HCT116 (cell line): ENCODE results near the gene GALNT2. TPM values are rescaled to one million over a fixed set of nuclear protein-coding genes. Genes with fewer than 3 reads are reported as not detected.

ENCODE experiments used
- ATAC-seq: fragments of 200-7000 bp; cut with Tn5 transposase; 2 replicates; pipeline ENCODE4 v1.9.1; 2020; ENCODE audit warnings: mild to moderate bottlenecking, moderate library complexity
- BruUV-seq: library from RNA; stranded (reverse); fragments of 400-500 nt; replicated peaks from 2 replicates; lab custom pipeline; 2021; lab: Mats Ljungman, UMichigan
- CTCF ChIA-PET: fragments of 300-600 bp; sonication (Branson Sonifier 250); formaldehyde crosslinking; loops from one replicate; lab custom pipeline; 2021; ENCODE audit warnings: antibody characterized with exemption; lab: Charles Lee
- POLR2A ChIA-PET: fragments of 300-600, 350-600 bp; sonication (Branson Sonifier 250); formaldehyde crosslinking; loops from one replicate; lab custom pipeline; 2021; ENCODE audit warnings: antibody characterized with exemption; lab: Charles Lee
- RAD21 ChIA-PET, 2 experiments: fragments of 300-600 bp; sonication (Branson Sonifier 250); formaldehyde crosslinking; loops; one replicate each; lab custom pipeline; 2023; ENCODE audit warnings: low total read pairs in 2 of 2; ENCODE audit not compliant: uncharacterized antibody in 2 of 2, unreplicated experiment in 2 of 2, low non-redundant PET in 1 of 2; lab: Charles Lee
- DNase-seq: peaks from one replicate; pipeline ENCODE4 v3.0.0-alpha.2; 2010; ENCODE audit warnings: low read depth, low spot score
- H2AFZ ChIP-seq: fragments of 200-600 bp; shearing (Covaris generic), sonication (generic); 2 replicates; pipeline ENCODE4 v1.6.1; 2017; ENCODE audit warnings: low read depth, mixed run types, mixed read lengths, antibody characterized with exemption, low read length; ENCODE audit not compliant: poor library complexity, severe bottlenecking
- H3K27ac ChIP-seq: 2 replicates; pipeline ENCODE4 v1.5.1; 2012; ENCODE audit warnings: low read depth, low read length
- H3K27me3 ChIP-seq: fragments of 200-600 bp; sonication (generic); 2 replicates; pipeline ENCODE4 v1.6.1; 2016; ENCODE audit warnings: mixed run types, low read length, mixed read lengths; ENCODE audit not compliant: insufficient read depth
- H3K36me3 ChIP-seq, 2 experiments: fragments of 200-500 bp in 1 of 2; fragments of 200-600 bp in 1 of 2; sonication (Bioruptor generic) in 1 of 2; sonication (generic) in 1 of 2; 2 replicates each; pipeline versions ENCODE4 v1.5.1 to v1.6.1; 2014 to 2016; ENCODE audit warnings: low read length in 2 of 2, inconsistent platforms in 1 of 2, mixed read lengths in 1 of 2, mixed run types in 1 of 2; ENCODE audit not compliant: insufficient read depth in 2 of 2, control insufficient read depth in 1 of 2
- H3K4me1 ChIP-seq, 2 experiments: fragments of 200-600 bp in 1 of 2; sonication (generic) in 1 of 2; 2 replicates each; pipeline versions ENCODE4 v1.5.1 to v1.6.1; 2012 to 2017; ENCODE audit warnings: low read length in 2 of 2, inconsistent platforms in 1 of 2, mild to moderate bottlenecking in 1 of 2, mixed read lengths in 1 of 2, mixed run types in 1 of 2, moderate library complexity in 1 of 2; ENCODE audit not compliant: insufficient read depth in 2 of 2, control insufficient read depth in 1 of 2
- H3K4me2 ChIP-seq: fragments of 200-600 bp; sonication (generic); 2 replicates; pipeline ENCODE4 v1.6.1; 2017; ENCODE audit warnings: mixed run types, low read length, mixed read lengths
- H3K4me3 ChIP-seq, 2 experiments: fragments of 200-600 bp in 1 of 2; sonication (generic) in 1 of 2; replicated peaks in 1 of 2; 2 replicates each; pipeline ENCODE4 v1.5.1; 2011 to 2016; ENCODE audit warnings: low read length in 2 of 2, control low read depth in 1 of 2, low read depth in 1 of 2, mild to moderate bottlenecking in 1 of 2, mixed read lengths in 1 of 2, mixed run types in 1 of 2
- H3K79me2 ChIP-seq: fragments of 200-600 bp; sonication (generic); 2 replicates; pipeline ENCODE4 v1.6.1; 2017; ENCODE audit warnings: mild to moderate bottlenecking, mixed run types, low read length, moderate library complexity, mixed read lengths; ENCODE audit not compliant: insufficient read depth
- H3K9ac ChIP-seq: fragments of 200-600 bp; sonication (generic); 2 replicates; pipeline ENCODE4 v1.6.1; 2016; ENCODE audit warnings: low read length, mixed read lengths
- H3K9me2 ChIP-seq: fragments of 200-600 bp; sonication (generic), shearing (Covaris generic); 2 replicates; pipeline ENCODE4 v1.6.1; 2017; ENCODE audit warnings: mixed run types, mild to moderate bottlenecking, moderate library complexity; ENCODE audit not compliant: insufficient read depth
- H3K9me3 ChIP-seq, 2 experiments: fragments of 200-500 bp in 1 of 2; fragments of 200-600 bp in 1 of 2; sonication (Bioruptor generic) in 1 of 2; sonication (generic) in 1 of 2; 2 replicates each; pipeline ENCODE4 v1.6.1; 2014 to 2017; ENCODE audit warnings: low read length in 2 of 2, mixed read lengths in 2 of 2, inconsistent platforms in 1 of 2, low read depth in 1 of 2, mild to moderate bottlenecking in 1 of 2, mixed run types in 1 of 2, moderate library complexity in 1 of 2; ENCODE audit not compliant: control insufficient read depth in 1 of 2, insufficient read depth in 1 of 2
- H4K20me1 ChIP-seq: fragments of 200-600 bp; sonication (generic), shearing (Covaris generic); 2 replicates; pipeline ENCODE4 v1.6.1; 2017; ENCODE audit warnings: mixed run types, mild to moderate bottlenecking, moderate library complexity; ENCODE audit not compliant: insufficient read depth
- ATF3 ChIP-seq: IDR thresholded peaks from 2 replicates; pipeline ENCODE4 v1.6.1; 2012
- EGR1 ChIP-seq: IDR thresholded peaks from 2 replicates; pipeline ENCODE4 v1.6.1; 2012; ENCODE audit warnings: low read depth
- EZH2phosphoT487 ChIP-seq: fragments of 200-600 bp; IDR thresholded peaks from 2 replicates; pipeline ENCODE4 v1.6.1; 2018; ENCODE audit warnings: antibody characterized with exemption, borderline replicate concordance
- FOSL1 ChIP-seq: IDR thresholded peaks from 2 replicates; pipeline ENCODE4 v1.6.1; 2012; ENCODE audit warnings: low read depth
- JUND ChIP-seq: IDR thresholded peaks from 2 replicates; pipeline ENCODE4 v1.6.1; 2012
- POLR2A ChIP-seq: IDR thresholded peaks from 2 replicates; pipeline ENCODE4 v1.7.0; 2011; ENCODE audit warnings: borderline replicate concordance; ENCODE audit not compliant: insufficient read depth, insufficient read length; ENCODE audit errors: extremely low read depth
- POLR2AphosphoS5 ChIP-seq: IDR thresholded peaks from 2 replicates; pipeline ENCODE4 v1.6.1; 2011; ENCODE audit warnings: mild to moderate bottlenecking, low read depth, low read length, moderate library complexity
- RAD21 ChIP-seq: IDR thresholded peaks from 2 replicates; pipeline ENCODE4 v1.6.1; 2012; ENCODE audit warnings: low read depth, mild to moderate bottlenecking
- SIN3A ChIP-seq: IDR thresholded peaks from 2 replicates; pipeline ENCODE4 v1.6.1; 2012; ENCODE audit warnings: low read depth
- SP1 ChIP-seq: IDR thresholded peaks from 2 replicates; pipeline ENCODE4 v1.6.1; 2012; ENCODE audit warnings: low read depth
- SRF ChIP-seq: IDR thresholded peaks from 2 replicates; pipeline ENCODE4 v1.6.1; 2012; ENCODE audit warnings: low read depth
- TCF7L2 ChIP-seq: IDR thresholded peaks from 2 replicates; pipeline ENCODE4 v1.7.0; 2011; ENCODE audit warnings: borderline replicate concordance, inconsistent platforms; ENCODE audit not compliant: insufficient read depth, insufficient read length; ENCODE audit errors: extremely low read depth
- YY1 ChIP-seq: IDR thresholded peaks from 2 replicates; pipeline ENCODE4 v1.6.1; 2011; ENCODE audit warnings: low read length, low read depth, moderate library complexity, mild to moderate bottlenecking; ENCODE audit not compliant: insufficient replicate concordance; ENCODE audit errors: extremely low read depth
- ZBTB33 ChIP-seq: IDR thresholded peaks from 2 replicates; pipeline ENCODE4 v1.6.1; 2011; ENCODE audit warnings: mild to moderate bottlenecking, low read length, moderate library complexity; ENCODE audit not compliant: insufficient replicate concordance; ENCODE audit errors: extremely low read depth
- ZFX ChIP-seq: fragments of 450-650 bp; IDR thresholded peaks from 2 replicates; pipeline ENCODE4 v1.6.1; 2017
- ZNF274 ChIP-seq: fragments of 200-500 bp; sonication (Bioruptor generic); IDR thresholded peaks from 2 replicates; pipeline ENCODE4 v1.6.1; 2014; ENCODE audit warnings: mild to moderate bottlenecking, low read depth, low read length, inconsistent platforms
- intact Hi-C: fragments of 100-400 bp; cut with micrococcal nuclease; formaldehyde crosslinking; loops from 2 replicates; pipeline ENCODE4 v1.10.0; 2022
- total RNA-seq: library from RNA; stranded (reverse); gene quantifications from one replicate; pipeline ENCODE4 v1.2.1, GENCODE V29; 2021; ENCODE audit not compliant: unreplicated experiment

Gene GALNT2
- total RNA-seq, 1 experiment from 2014 or later, result 40.8 TPM

- no peak for TF ChIP-seq EGR1
- TF ChIP-seq ZBTB33, result no peak
- TF ChIP-seq SP1, result no peak
- no peak overlapping the region for H3K27ac ChIP-seq
- POLR2A ChIA-PET, result no interaction called here
- no peak overlapping the region for H3K4me2 ChIP-seq
- no peak overlapping the region for H3K4me3 ChIP-seq
- no peak overlapping the region for H2AFZ ChIP-seq
- intact Hi-C loops, result no loop called here
- no peaks in the 10 kb centered on the region for H3K9me3 ChIP-seq
- CTCF ChIA-PET, result no interaction called here
- H3K79me2 ChIP-seq, result no peaks in the 10 kb centered on the region
- H3K9me2 ChIP-seq, result no peaks in the 10 kb centered on the region
- H3K27me3 ChIP-seq, result no peaks in the 10 kb centered on the region; the same call in 1 of the 2 replicates
- H3K36me3 ChIP-seq, result no peaks in the 10 kb centered on the region
- ATAC-seq (no peak), DNase-seq (no peak)
- BruUV-seq, result no TSS peak
- H3K4me1 ChIP-seq, result no peaks in the 10 kb centered on the region
- no peaks in the 10 kb centered on the region for H4K20me1 ChIP-seq
- RAD21 ChIA-PET, result no interaction called here
- H3K9ac ChIP-seq, result no peak overlapping the region
These were observed 9.1 kb upstream of the GALNT2 start for GRCh38 chr1:230057681-230058565.

GRCh38 chr1:230058626-230059025 lies 8.4 kb upstream of the GALNT2 start:
- H3K4me3 ChIP-seq, result no peak overlapping the region
- no TSS peak for BruUV-seq
- no peaks in the 10 kb centered on the region for H4K20me1 ChIP-seq
- ATAC-seq (no peak), DNase-seq (no peak)
- no peaks in the 10 kb centered on the region for H3K9me2 ChIP-seq
- no peak overlapping the region for H2AFZ ChIP-seq
- ChIA-PET CTCF (no interaction called here), RAD21 (no interaction called here), POLR2A (no interaction called here)
- H3K4me1 ChIP-seq, result no peaks in the 10 kb centered on the region
- H3K27ac ChIP-seq, result no peak overlapping the region
- no peaks in the 10 kb centered on the region for H3K36me3 ChIP-seq
- H3K27me3 ChIP-seq, result no peaks in the 10 kb centered on the region; the same call in 1 of the 2 replicates
- intact Hi-C loops, result no loop called here
- no peak overlapping the region for H3K9ac ChIP-seq
- H3K9me3 ChIP-seq, result no peaks in the 10 kb centered on the region
- no peaks in the 10 kb centered on the region for H3K79me2 ChIP-seq
- no peak overlapping the region for H3K4me2 ChIP-seq
- no peak for TF ChIP-seq EGR1
- TF ChIP-seq RAD21, result no peak
- TF ChIP-seq FOSL1, result no peak
- TF ChIP-seq JUND, result no peak
- TF ChIP-seq ATF3, result no peak
- TF ChIP-seq SRF, result no peak
- no peak for TF ChIP-seq POLR2AphosphoS5
- TF ChIP-seq ZNF274, result no peak
- TF ChIP-seq ZFX, result no peak
- no peak for TF ChIP-seq YY1
- no peak for TF ChIP-seq SIN3A
- no peak for TF ChIP-seq POLR2A
- TF ChIP-seq TCF7L2, result no peak
- no peak for TF ChIP-seq SP1
- no peak for TF ChIP-seq ZBTB33
- TF ChIP-seq EZH2phosphoT487, result no peak
